Ammon's horn (tissue), 1 donor: Measurements from ENCODE around the gene SERBP1.
"Not testable (repeated sequence)": the region's sequence is repeated elsewhere in the genome, so short reads cannot be mapped to it uniquely, and the experiment has no call there.

Experiments
- DNase-seq: peaks from one replicate; pipeline ENCODE4 v3.0.0-alpha.2; 2016; ENCODE audit warnings: low spot score

Gene SERBP1

GRCh38 chr1:67440339-67440738 is 10.1 kb upstream of the SERBP1 start:
- DNase-seq = no peak

GRCh38 chr1:67439277-67440029 is 9.3 kb upstream of the SERBP1 start:
- DNase-seq = no peak

DNA sequence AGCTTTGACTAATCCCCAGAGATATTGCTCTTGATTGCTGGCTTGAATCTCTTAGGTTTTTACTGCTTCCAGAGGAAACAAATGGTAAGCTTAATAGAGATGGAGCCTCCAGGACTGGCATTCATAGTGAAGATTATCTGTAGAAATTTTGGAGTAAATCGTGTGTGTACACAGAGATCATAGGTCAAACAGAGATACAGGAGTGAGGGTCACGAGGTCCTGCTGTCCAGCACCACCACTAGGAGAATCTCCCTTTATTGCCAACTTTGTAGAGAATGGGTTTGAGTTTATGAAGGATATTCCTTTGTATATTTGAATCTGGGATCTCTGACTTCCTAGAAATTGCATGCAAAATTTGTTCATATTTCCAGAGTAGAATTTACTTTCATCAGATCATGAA is 7.8 kb upstream of the SERBP1 start:
- no peak for DNase-seq

DNA sequence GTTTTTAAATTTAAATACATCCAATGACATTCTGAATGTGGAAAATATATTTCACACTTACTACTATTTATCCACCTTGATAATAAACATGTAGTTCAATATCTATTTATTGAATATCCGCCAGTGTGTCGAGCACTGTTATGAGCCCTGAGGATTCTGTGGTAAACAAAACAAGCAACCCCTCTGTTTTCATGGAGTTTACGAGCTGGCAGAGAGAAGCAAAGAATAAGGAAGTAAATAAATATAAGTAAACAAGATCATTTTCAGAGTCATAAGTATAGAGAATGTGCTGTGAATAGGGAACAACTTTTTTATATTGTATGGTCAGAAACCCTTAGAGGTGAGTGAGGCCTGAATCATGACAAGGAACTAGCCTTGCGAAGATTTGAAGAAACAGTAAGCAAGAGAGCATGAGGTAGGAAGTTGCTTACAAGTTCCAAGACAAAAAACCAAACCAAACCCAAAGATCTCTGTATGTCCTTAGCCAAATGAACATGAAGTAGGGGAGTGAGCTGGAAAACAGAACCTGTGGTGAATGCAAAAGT is 6.4 kb upstream of the SERBP1 start:
- DNase-seq = no peak

GRCh38 chr1:67434491-67434890 is 4.3 kb upstream of the SERBP1 start:
- no peak for DNase-seq

DNA sequence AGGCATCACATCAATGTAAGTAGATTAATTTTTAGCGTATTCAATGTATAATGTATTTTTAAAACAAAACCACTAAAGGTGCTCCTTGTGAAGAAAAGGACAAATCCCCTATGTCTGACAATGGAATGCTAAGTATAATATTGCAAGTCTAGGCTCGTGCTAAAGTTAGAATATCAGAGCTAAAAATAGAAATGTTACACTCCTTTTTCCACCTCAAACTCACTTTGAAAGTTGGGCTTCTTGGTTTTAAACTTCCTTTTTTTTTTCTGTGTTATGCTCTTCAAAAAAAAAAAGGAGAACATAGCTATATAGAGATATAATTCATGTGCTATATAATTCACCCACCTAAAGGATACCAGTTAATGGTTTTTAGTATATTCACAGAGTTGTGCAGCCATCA is 3.6 kb upstream of the SERBP1 start:
- no peak for DNase-seq

- no peak for DNase-seq
These were observed 2.5 kb upstream of the SERBP1 start for GRCh38 chr1:67432745-67433144.

DNA sequence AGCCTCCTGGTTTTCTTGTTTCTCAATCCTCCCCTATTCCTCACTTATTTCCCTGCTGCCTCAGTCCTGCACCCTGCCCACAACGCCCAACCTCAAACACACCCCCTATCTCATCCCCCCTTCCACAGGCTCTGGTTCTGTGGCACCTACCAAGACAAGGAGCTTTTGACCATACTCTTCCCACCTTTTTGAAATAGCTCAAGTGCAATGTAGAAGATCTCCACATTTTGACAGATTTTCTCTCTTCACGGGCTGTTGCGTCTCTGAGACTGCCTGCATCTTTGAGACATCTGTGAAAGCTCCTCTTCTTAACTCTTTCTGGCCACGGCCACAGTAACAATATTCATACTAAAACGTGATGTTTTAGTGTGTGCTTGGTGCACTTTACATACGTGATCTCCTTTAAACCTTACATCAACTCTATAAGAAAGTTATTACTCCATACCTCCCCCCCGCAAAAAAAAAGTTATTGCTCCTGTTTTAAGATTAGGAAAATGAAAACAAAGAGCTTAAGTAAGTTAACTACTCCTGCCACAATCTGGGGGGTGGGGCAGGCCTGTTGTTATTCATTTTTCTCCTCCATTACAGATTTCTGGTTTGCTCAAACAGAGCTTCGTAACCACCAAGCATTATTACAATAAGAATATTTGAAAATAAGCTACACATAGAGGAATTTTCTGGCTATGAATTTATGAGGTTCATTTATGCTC is 1.8 kb upstream of the SERBP1 start:
- no peak for DNase-seq

GRCh38 chr1:67431156-67431765 is 1.1 kb upstream of the SERBP1 start:
- no peak for DNase-seq

- DNase-seq = peak; percentile 28
These were observed 459 bp downstream of the SERBP1 start for GRCh38 chr1:67429528-67430357.

DNA sequence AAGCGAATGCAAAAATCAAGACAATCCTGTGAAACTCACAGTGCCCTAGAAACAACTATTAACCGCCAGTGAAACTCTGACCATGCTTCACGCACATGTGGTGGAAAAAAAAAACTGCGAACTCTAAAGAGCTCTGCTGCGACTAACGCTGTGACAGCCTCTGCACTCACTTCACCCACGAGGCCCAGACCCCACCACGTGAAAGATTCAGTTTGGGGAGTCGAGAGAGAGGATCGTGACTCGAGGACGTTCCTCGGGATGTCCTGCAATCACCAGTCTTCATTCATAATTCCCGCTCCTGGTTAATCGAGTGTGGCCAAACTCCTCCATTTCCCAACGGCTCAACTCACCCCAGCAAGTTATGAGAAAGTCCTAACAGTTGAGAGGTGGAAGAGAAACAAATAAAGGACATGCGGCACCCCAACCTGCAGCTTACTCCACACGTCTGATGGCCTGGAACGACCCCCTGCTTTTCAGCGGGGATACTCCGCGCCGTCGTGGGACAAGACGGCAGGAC is 1.1 kb downstream of the SERBP1 start:
- DNase-seq = peak; percentile 25

GRCh38 chr1:67427947-67428346 is 2.3 kb downstream of the SERBP1 start:
- no peak for DNase-seq

GRCh38 chr1:67427465-67427864 is 2.7 kb downstream of the SERBP1 start:
- DNase-seq = no peak

DNA sequence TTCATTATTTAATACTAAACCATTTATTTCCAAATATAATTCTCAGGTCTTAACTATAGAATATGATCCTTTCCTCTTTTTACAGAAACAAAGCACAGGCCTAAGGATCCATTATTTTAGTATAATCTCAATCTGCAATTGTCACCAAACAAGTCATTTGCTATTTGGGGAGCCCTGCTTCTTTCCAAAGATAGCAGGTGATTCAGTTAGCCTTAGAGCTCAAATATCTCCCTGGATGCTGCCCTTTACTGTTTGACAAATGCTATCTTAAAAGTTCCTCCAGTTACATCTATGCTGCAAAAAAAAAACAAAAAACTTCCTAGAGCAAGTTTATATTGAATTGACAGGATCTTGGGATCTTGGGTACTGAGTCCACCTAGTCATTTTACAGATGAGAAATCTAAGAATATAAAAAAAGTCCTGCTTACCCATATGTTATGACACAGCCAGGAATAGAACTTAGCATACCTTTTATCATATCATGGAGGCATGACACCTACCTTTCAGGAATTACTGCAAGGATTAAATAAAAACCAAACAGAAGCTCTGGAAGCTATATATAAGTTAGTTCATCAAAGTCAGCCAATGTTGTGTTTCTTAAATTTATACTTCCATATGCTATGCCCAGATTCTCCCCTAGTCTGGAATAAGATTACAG is 9.2 kb downstream of the SERBP1 start:
- DNase-seq = no peak

- DNase-seq = no peak
These were observed 11.2 kb downstream of the SERBP1 start for GRCh38 chr1:67418839-67419586.

- DNase-seq = not testable (repeated sequence)
These were observed 12.5 kb downstream of the SERBP1 start for GRCh38 chr1:67417733-67418132.

DNA sequence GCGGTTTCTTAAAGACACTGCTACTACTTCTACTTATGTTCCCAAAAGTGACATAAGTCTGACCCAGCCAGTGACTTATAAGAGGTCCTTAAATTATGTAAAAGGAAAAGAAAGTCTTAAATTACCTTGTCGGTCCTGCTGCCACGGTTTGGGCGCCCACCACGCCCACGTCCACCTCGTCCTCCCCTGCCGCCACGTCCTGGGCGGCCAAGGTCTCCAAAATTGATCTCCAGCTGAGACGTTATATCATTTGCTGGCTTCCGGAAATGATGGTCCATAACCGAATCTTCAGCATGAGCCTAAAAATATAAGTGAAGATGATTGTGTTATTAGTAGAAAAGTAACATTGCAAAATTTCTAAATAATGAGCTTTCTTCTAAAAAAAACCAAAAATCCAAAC is 15.2 kb downstream of the SERBP1 start:
- DNase-seq = no peak

- DNase-seq = no peak
These were observed 15.6 kb downstream of the SERBP1 start for GRCh38 chr1:67414574-67414973.

DNA sequence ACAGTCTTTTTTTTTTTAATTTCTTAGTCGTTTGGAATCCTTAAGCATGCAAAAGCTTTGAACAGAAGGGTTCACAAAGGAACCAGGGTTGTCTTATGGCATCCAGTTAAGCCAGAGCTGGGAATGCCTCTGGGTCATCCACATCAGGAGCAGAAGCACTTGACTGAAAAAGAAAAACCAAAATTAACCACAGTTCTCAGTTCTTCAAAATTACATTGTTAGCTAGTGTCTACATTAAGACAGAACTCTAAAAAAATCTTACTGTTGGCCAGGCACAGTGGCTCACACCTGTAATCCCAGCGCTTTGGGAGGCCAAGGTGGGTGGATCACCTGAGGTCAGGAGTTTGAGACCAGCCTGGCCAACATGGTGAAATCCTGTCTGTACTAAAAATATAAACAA is 17.1 kb downstream of the SERBP1 start:
- DNase-seq = not testable (repeated sequence)

GRCh38 chr1:67408148-67408547 is 22.1 kb downstream of the SERBP1 start:
- DNase-seq = no peak

DNA sequence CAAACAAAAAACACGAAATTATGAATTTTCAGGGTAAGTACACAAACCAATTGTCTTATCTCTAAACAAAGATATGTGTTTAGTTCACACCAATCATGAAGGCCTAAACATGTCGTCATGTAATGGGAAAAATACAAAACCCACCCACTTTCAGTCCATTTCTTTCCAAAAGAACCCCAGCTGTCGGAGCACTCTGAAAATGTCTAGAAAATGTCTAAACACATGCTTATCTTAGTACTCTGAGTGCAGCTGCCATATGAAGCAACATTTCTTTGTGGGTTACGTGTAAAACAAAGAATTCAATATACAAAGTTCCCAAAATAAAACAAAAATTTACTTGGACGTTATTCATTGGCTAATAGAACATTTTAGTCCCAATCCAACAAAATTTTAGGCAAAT is 22.7 kb downstream of the SERBP1 start:
- no peak for DNase-seq
